ENCODE results near the gene CAMK1D.
"Not testable (repeated sequence)": the region's sequence is repeated elsewhere in the genome, so short reads cannot be mapped to it uniquely, and the experiment has no call there.

CAMK1D gene

DNA sequence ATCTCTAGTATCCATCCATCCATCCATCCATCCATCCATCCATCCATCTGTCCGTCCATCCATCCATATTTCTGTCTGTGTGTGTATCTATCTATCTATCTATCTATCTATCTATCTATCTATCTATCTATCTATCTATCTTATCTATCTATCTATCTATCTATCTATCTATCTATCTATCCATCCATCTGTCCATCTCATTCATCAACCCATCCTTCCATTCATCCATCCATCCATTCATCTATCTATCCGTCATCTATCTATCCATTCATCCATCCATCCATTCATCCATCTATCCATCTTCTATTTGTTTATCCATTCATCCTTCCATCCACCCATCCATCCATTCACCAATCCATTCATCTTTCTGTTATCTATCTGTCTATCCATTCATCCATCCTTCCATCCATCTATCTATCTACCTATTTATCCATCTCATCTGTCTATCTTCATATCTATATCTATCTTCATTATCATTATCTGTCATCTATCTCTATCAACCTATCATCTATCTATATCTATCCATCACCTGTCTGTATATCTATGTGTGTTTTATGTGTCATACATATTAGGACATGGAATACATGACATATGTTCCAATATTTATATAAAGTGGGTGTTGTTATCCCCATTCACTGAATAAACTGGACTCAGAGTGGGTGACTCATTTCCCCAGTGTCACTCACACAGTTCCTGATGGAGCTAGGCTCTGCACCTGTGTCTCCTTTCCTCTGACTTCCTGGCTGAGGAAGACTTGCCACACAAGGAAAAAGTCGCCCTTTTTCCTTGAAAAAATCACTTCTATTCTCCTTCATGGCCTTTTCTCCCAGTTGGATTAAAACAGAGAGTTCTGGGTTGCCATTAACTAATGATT, 452.1 kb downstream of the CAMK1D start:
- TF ChIP-seq, protein P1, sequence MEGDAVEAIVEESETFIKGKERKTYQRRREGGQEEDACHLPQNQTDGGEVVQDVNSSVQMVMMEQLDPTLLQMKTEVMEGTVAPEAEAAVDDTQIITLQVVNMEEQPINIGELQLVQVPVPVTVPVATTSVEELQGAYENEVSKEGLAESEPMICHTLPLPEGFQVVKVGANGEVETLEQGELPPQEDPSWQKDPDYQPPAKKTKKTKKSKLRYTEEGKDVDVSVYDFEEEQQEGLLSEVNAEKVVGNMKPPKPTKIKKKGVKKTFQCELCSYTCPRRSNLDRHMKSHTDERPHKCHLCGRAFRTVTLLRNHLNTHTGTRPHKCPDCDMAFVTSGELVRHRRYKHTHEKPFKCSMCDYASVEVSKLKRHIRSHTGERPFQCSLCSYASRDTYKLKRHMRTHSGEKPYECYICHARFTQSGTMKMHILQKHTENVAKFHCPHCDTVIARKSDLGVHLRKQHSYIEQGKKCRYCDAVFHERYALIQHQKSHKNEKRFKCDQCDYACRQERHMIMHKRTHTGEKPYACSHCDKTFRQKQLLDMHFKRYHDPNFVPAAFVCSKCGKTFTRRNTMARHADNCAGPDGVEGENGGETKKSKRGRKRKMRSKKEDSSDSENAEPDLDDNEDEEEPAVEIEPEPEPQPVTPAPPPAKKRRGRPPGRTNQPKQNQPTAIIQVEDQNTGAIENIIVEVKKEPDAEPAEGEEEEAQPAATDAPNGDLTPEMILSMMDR (IDR thresholded peaks at IDR 0.05; ENCODE audit: control insufficient read depth, extremely low read depth, insufficient read depth): no peak
- H3K4me3 ChIP-seq (ENCODE audit: low read depth, low read length): no peak overlapping the region
- DNase-seq (ENCODE audit: low read depth): no peak

DNA sequence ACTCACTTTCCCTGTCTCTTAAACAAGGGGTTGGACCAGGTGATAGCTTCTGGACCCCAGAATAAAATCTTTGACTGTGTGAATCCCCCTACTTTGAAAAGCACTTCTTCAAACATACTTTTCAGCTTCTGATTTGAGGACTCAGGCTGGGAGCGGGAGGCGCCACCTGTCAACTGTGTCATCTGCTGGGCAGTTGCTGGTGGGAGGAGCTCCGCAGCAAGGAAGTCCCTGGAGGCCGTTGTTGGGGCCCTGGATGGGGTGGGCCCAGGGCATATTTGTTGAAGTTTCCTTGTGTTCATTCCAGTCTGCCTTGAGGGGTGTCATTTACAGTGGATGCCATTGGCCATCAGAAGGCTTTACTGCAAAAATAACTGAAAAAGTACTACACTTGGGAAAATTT, 454.4 kb downstream of the CAMK1D start:
- no peak overlapping the region for H3K4me3 ChIP-seq (ENCODE audit: low read depth, low read length)
- no peak for DNase-seq (ENCODE audit: low read depth)
- TF ChIP-seq, protein P1 (IDR thresholded peaks at IDR 0.05; ENCODE audit: control insufficient read depth, extremely low read depth, insufficient read depth): no peak

DNA sequence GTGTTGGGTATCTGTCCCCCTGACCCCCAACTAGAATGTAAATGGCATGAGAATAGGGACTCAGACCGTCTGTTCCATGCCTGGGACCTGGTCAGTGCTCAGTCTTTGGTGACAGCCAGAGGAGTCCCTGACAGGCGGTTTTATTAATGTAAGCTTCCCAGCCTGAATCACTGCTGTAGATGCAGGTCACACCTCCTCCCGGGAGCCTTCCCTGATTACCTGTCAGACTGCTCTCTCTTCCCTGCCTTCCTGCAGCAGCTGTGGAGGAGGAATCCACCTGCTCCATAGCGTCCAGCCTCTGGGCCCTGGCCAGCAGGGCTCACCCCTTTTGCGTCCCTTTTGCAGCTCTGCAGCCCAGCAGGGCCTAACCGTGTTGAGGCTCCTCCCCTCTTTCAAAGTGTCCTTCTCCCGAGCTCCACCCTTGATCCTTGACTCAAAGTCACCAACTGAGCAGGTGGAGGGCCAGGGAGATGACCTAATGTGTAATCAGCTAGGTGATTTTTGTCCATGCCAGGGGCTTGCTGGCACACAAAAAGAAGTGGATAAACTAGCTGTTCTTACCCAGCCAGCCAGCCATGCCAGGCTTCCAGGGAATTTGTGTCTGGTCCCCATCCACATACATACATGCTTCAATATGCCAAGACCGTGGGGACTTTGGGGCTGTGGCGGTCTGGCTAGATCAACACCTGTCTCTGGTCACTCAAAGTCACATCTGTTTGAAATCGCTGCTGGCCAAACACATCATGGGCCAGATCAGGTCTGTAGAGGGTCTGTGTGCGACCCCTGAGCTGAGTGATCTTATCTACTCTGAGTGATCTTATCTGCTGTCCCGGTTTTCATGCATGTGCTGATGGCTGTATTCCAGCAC, 457.1 kb downstream of the CAMK1D start:
- DNase-seq (ENCODE audit: low read depth): no peak
- TF ChIP-seq, protein P1 (IDR thresholded peaks at IDR 0.05; ENCODE audit: control insufficient read depth, extremely low read depth, insufficient read depth): no peak
- H3K4me3 ChIP-seq (ENCODE audit: low read depth, low read length): no peak overlapping the region

DNA sequence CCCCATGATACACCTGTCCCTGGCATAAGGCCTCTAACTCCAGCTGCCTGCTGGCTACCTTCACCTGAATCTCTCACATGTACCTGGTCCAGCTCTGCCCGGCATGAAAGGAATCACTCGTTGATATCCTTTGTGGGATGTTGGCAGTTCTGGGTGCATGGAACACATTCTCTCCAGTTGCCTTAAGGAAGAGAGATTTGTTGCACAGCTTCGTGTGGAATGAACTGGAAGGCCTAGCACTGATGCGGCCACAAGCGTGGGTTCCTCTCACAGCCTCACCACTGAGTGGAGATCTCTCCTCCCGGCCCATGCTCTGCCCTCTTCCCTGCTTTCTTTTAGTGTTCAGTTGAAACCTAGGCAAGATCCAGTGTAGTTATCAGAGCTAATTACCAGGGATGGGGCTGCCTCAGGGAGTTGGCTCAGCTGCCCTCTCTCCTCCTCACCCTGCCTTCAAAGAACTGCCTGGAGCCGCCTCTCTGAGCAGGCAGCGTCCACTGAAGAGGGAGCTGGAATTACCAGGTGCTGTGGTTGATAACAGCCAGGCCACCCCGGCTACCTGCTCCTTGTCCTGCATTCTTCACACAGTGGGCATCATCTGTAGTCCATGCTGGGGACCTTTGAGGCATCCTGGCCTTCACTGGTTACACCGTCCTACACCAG, 457.9 kb downstream of the CAMK1D start:
- DNase-seq (ENCODE audit: low read depth): no peak
- TF ChIP-seq, protein P1 (IDR thresholded peaks at IDR 0.05; ENCODE audit: control insufficient read depth, extremely low read depth, insufficient read depth): no peak
- H3K4me3 ChIP-seq (ENCODE audit: low read depth, low read length): no peak overlapping the region

DNA sequence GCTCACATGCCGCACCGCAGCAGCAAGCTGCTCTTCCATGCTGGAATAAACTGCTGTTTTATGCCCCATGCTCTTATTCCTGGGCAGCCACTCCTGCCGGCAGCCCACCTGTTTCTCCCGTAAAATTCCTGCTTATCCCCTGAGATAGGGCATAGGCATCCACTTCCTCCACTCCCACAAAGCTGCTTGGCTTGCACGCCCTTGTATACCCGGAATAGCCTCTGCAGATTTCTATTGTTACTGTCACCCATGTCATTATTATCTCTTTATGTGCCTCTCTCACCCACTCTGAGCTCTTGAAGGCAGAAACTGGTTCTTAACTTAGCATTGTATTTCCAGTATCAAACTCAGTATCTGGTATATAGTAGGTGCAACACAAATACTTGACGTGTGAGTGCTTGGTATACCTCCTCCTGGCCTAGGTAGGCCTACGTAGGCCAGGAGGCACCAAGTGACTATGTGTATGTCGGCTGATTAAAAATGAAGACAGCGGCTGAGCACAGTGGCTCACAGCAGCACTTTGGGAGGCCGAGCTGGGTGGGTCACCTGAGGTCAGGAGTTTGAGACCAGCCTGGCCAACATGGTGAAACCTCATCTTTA, 458.8 kb downstream of the CAMK1D start:
- no peak overlapping the region for H3K4me3 ChIP-seq (ENCODE audit: low read depth, low read length)
- TF ChIP-seq, protein P1 (IDR thresholded peaks at IDR 0.05; ENCODE audit: control insufficient read depth, extremely low read depth, insufficient read depth): no peak
- no peak for DNase-seq (ENCODE audit: low read depth)

DNA sequence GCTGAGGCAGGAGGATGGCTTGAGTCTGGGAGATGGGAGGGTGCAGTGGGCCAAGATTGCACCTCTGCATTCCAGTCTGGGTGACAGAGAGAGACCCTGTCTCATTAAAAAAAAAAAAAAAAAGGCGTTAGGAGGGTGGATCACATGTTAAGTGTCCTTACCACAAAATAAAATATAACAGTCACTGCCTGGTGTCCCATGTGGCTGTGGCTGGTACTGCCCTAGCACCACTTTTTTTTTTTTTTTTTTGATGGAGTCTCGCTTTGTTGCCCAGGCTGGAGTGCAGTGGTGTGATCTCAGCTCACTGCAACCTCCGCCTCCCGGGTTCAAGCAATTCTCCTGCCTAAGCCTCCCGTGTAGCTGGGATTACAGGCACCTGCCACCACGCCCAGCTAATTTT, 460.7 kb downstream of the CAMK1D start:
- DNase-seq (ENCODE audit: low read depth); H3K4me3 ChIP-seq (ENCODE audit: low read depth, low read length): not testable (repeated sequence)
